Stimulated activated CD4-positive, alpha-beta T cell treated with anti-CD3 and anti-CD28 coated beads, Interleukin-4, amount 100 ng/mL, for 24 hours (primary cell): ENCODE data around the gene CXCR6.

Experiments
- DNase-seq: peaks from one replicate; pipeline ENCODE4 v3.0.0-alpha.2; 2020

Gene CXCR6

GRCh38 chr3:45972534-45973402 lies 29.5 kb downstream of the CXCR6 start:
- DNase-seq: no peak

GRCh38 chr3:45974686-45975085 lies 31.4 kb downstream of the CXCR6 start:
- DNase-seq: no peak

GRCh38 chr3:45975686-45976085 lies 32.4 kb downstream of the CXCR6 start:
- no peak for DNase-seq

GRCh38 chr3:45976191-45977091 lies 33.2 kb downstream of the CXCR6 start:
- peak; percentile 27 for DNase-seq

GRCh38 chr3:45978006-45978761 lies 34.9 kb downstream of the CXCR6 start:
- DNase-seq: peak; percentile 42

GRCh38 chr3:45979378-45979777 lies 36.1 kb downstream of the CXCR6 start:
- DNase-seq: no peak

- no peak for DNase-seq
Measured at GRCh38 chr3:45980229-45980813, 37.1 kb downstream of the CXCR6 start.

- no peak for DNase-seq
Measured at GRCh38 chr3:45980819-45981218, 37.6 kb downstream of the CXCR6 start.

GRCh38 chr3:45981346-45982074 lies 38.2 kb downstream of the CXCR6 start:
- peak; percentile 25 for DNase-seq

- DNase-seq: no peak
Measured at GRCh38 chr3:45983770-45984169, 40.5 kb downstream of the CXCR6 start.

GRCh38 chr3:45984331-45985312 lies 41.4 kb downstream of the CXCR6 start:
- DNase-seq: no peak

GRCh38 chr3:45985532-45986302 lies 42.5 kb downstream of the CXCR6 start:
- DNase-seq: no peak

GRCh38 chr3:45986303-45986982 lies 43.2 kb downstream of the CXCR6 start:
- DNase-seq: no peak

DNA sequence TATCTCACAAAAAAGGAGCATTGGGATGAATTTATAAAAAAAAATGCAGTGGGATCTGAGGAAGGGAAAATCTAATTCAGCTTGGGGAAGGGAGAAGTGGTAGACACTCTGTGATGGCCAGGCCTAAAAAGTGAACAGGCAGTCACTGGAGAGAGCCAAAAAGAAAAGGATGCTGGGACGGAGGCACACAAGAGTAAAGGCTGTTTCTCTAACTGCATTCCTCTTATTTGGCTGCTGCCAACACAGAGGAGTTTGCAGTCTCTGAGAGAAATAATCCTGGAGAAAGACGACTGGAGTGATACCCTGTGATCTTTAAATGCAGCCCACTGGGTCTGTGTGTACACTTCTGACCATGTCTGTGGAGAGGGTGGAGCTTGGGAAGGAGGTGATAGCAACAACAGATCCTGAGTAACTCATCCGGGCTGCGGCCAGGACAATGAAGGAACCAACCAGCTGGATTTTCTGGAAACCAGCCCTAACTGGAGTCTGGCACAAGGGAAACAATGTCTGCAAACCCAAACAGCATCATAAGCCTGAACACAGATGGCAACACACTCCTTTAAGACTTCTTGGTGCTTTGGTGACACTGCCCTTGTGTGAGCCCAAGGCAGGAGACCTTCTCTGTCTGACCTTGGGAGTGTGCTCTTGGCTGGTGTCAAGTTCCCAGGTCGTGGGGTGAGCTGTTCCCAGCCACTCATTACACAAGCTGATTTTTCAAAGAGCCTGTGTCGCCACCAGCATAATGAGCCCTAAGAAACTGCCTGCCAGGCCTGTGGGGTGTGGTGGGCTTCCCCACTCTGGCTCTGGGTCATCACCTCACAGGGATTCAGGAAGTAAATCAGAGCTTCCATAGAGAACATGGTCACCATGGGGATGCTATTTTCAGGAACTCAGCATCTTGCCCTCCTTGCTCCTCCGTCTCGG lies 44.4 kb downstream of the CXCR6 start:
- DNase-seq: no peak

GRCh38 chr3:45988362-45988761 lies 45.1 kb downstream of the CXCR6 start:
- no peak for DNase-seq

GRCh38 chr3:45988804-45989203 lies 45.5 kb downstream of the CXCR6 start:
- DNase-seq: no peak

DNA sequence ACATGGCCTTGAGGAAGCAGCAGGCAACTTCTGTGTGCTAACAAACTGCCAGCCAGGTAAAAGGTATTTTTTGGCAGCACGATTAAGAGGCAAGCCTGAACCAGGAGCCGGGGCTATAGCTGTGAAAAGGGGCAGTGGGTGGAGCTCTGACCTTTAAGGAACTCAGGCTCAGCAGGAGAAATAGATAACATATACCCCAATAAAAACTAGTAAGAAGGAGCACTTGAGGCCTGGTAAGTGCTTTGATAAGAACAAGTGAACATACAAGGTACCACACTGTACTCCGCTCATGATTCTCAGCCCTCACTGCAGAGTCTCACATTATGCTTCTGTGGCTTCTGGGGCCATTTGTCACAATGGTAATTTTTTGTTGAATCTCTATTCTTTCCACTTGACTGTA lies 46.9 kb downstream of the CXCR6 start:
- no peak for DNase-seq

DNA sequence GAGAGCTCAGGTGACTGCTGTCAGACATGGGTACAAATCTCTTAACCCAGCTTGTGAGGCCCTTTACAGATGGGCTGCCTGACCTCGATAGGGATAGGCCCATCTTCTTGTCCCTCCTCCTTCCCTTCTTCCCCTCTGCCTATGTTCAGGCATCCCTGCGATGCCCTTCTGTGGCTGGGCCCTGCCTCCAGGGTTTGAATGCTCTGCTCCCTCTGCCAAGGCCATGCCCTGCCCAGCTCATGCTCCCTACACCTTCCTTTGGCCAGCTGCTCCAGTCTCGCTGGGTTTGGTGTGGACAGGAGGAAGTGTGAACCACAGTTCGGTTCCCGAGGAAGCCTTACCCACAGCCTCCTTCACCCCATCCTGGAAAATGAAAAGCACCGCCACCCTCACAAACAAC lies 48.1 kb downstream of the CXCR6 start:
- no peak for DNase-seq
